22Rv1 (cell line): Measurements from ENCODE around the gene HAS3.

Experiments used
- H3K27ac ChIP-seq: fragments of 450-650 bp; 2 replicates; pipeline ENCODE4 v1.5.1; 2017
- ZFX ChIP-seq: fragments of 450-650 bp; IDR thresholded peaks from 2 replicates; pipeline ENCODE4 v1.6.1; 2017; ENCODE audit warnings: antibody characterized with exemption, borderline replicate concordance
- TF ChIP-seq, protein P1 (sequence below): fragments of 450-650 bp; IDR thresholded peaks from 2 replicates; pipeline ENCODE4 v1.5.1; 2017; ENCODE audit warnings: mild to moderate bottlenecking

HAS3 gene

DNA sequence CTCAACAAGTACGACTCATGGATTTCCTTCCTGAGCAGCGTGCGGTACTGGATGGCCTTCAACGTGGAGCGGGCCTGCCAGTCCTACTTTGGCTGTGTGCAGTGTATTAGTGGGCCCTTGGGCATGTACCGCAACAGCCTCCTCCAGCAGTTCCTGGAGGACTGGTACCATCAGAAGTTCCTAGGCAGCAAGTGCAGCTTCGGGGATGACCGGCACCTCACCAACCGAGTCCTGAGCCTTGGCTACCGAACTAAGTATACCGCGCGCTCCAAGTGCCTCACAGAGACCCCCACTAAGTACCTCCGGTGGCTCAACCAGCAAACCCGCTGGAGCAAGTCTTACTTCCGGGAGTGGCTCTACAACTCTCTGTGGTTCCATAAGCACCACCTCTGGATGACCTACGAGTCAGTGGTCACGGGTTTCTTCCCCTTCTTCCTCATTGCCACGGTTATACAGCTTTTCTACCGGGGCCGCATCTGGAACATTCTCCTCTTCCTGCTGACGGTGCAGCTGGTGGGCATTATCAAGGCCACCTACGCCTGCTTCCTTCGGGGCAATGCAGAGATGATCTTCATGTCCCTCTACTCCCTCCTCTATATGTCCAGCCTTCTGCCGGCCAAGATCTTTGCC lies 9.0 kb downstream of the HAS3 start:
- TF ChIP-seq ZFX: no peak
- H3K27ac ChIP-seq: no peak overlapping the region

DNA sequence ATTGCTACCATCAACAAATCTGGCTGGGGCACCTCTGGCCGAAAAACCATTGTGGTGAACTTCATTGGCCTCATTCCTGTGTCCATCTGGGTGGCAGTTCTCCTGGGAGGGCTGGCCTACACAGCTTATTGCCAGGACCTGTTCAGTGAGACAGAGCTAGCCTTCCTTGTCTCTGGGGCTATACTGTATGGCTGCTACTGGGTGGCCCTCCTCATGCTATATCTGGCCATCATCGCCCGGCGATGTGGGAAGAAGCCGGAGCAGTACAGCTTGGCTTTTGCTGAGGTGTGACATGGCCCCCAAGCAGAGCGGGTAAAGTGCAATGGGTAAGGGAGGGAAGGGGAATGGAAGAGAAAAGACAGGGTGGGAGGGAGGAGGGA lies 9.5 kb downstream of the HAS3 start:
- no peak overlapping the region for H3K27ac ChIP-seq
- no peak for TF ChIP-seq ZFX
- TF ChIP-seq, protein P1, sequence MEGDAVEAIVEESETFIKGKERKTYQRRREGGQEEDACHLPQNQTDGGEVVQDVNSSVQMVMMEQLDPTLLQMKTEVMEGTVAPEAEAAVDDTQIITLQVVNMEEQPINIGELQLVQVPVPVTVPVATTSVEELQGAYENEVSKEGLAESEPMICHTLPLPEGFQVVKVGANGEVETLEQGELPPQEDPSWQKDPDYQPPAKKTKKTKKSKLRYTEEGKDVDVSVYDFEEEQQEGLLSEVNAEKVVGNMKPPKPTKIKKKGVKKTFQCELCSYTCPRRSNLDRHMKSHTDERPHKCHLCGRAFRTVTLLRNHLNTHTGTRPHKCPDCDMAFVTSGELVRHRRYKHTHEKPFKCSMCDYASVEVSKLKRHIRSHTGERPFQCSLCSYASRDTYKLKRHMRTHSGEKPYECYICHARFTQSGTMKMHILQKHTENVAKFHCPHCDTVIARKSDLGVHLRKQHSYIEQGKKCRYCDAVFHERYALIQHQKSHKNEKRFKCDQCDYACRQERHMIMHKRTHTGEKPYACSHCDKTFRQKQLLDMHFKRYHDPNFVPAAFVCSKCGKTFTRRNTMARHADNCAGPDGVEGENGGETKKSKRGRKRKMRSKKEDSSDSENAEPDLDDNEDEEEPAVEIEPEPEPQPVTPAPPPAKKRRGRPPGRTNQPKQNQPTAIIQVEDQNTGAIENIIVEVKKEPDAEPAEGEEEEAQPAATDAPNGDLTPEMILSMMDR: no peak

- TF ChIP-seq, protein P1: no peak
- TF ChIP-seq ZFX: no peak
- H3K27ac ChIP-seq: no peak overlapping the region
Measured at GRCh38 chr16:69115361-69115760, 9.9 kb downstream of the HAS3 start.

DNA sequence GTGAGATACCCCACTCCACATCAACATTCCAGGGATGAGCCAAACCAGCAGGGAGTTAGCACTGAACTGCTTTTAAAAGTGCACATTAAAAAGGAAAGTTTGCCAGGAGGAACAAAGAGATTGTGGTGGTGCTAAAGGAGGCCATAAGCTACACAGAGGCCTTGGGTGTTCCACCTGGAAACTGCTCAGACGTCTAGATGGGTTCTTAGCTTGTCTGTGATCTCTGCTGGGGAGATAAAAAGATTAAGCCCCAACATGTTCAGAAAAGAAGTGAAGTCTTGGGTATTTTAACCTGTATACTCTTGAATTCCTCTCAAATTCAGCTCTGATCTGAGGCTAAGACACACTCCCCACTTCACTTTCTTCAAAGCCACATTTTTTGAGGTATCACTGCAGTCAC lies 10.4 kb downstream of the HAS3 start:
- TF ChIP-seq, protein P1: no peak
- no peak for TF ChIP-seq ZFX
- H3K27ac ChIP-seq: no peak overlapping the region

DNA sequence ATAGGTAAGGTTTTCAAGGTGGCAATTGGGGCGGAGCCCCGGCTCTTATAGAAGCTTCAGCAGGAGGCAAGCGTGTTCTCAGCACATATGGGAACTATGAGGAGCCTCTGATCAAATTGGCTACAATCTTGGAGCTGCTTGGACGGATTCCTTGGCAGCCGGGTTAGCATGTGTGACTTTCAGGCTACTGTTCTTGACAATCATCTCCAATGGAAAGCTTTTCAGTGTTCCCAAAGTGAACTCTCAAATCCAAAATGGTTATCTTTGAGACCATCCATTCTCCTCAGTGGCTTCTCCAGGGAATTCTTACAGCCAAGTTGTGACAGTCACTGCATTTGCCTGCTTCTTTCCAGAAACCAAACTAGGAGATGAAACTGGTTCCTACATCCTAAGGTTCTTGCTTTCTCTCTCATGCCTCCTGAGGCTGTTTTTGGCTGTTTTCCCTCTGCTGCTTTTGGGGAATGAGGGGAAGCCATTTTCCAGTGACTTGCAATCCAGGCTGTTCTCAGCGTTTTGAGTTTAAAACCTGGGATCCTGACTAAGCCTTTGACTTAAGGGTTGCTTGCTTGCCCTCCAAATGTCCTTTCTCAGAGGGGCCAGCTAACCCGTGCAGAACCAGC lies 10.9 kb downstream of the HAS3 start:
- TF ChIP-seq, protein P1: no peak
- no peak for TF ChIP-seq ZFX
- no peak overlapping the region for H3K27ac ChIP-seq

GRCh38 chr16:69116906-69117305 lies 11.5 kb downstream of the HAS3 start:
- no peak overlapping the region for H3K27ac ChIP-seq
- no peak for TF ChIP-seq ZFX
- TF ChIP-seq, protein P1: no peak

- no peak for TF ChIP-seq ZFX
- TF ChIP-seq, protein P1: no peak
- no peak overlapping the region for H3K27ac ChIP-seq
Measured at GRCh38 chr16:69118468-69118867, 13.0 kb downstream of the HAS3 start.
